ENCODE results near the gene FAM236A. TPM values are rescaled to one million over a fixed set of nuclear protein-coding genes. Genes with fewer than 3 reads are reported as not detected.
"Not testable (repeated sequence)": the region's sequence is repeated elsewhere in the genome, so short reads cannot be mapped to it uniquely, and the experiment has no call there.

The FAM236A gene
- polyA plus RNA-seq (ENCODE audit: insufficient read length in 4 of 4), result under 1 TPM in 1 of 4 donors, not detected in 3; 0.47 TPM

- DNase-seq (ENCODE audit: low read depth in 4 of 4, low spot score in 2 of 4), result not testable (repeated sequence)
Measured at GRCh38 chrX:72937906-72938305, at the start of gene FAM236A. Gene FAM236A, plus strand, starts transcription at chrX:72938206. Its CDS starts 57 bp downstream, at chrX:72938263.

GRCh38 chrX:72889740-72890139 is 48.3 kb upstream of the FAM236A start:
- not testable (repeated sequence) for DNase-seq (ENCODE audit: low read depth in 4 of 4, low spot score in 2 of 4)

- DNase-seq (ENCODE audit: low read depth in 4 of 4, low spot score in 2 of 4), result not testable (repeated sequence)
Measured at GRCh38 chrX:72912315-72912714, 25.7 kb upstream of the FAM236A start, which contains the start of gene FAM236C. Gene FAM236C, plus strand, starts transcription at chrX:72912615. Its CDS starts 100 bp downstream, at chrX:72912715.

- not testable (repeated sequence) for DNase-seq (ENCODE audit: low read depth in 4 of 4, low spot score in 2 of 4)
Measured at GRCh38 chrX:72916096-72916495, 21.9 kb upstream of the FAM236A start.

- not testable (repeated sequence) for DNase-seq (ENCODE audit: low read depth in 4 of 4, low spot score in 2 of 4)
Measured at GRCh38 chrX:72932283-72932682, 5.7 kb upstream of the FAM236A start.

- not testable (repeated sequence) for DNase-seq (ENCODE audit: low read depth in 4 of 4, low spot score in 2 of 4)
Measured at GRCh38 chrX:72936455-72936854, 1.6 kb upstream of the FAM236A start.

- DNase-seq (ENCODE audit: low read depth in 4 of 4, low spot score in 2 of 4), result not testable (repeated sequence)
Measured at GRCh38 chrX:72936882-72937455, 1.0 kb upstream of the FAM236A start.

GRCh38 chrX:72942272-72942671 is 4.3 kb downstream of the FAM236A start:
- DNase-seq (ENCODE audit: low read depth in 4 of 4, low spot score in 2 of 4), result not testable (repeated sequence)

- DNase-seq (ENCODE audit: low read depth in 4 of 4, low spot score in 2 of 4), result not testable (repeated sequence)
Measured at GRCh38 chrX:72943035-72943818, 5.2 kb downstream of the FAM236A start.

- DNase-seq (ENCODE audit: low read depth in 4 of 4, low spot score in 2 of 4), result not testable (repeated sequence)
Measured at GRCh38 chrX:72943819-72944169, 5.8 kb downstream of the FAM236A start, which contains the start of gene DMRTC1. Gene DMRTC1, minus strand, starts transcription at chrX:72943837. Its CDS starts 68,143 bp downstream, at chrX:72875694.

GRCh38 chrX:72959971-72960370 is 22.0 kb downstream of the FAM236A start:
- DNase-seq (ENCODE audit: low read depth in 4 of 4, low spot score in 2 of 4), result not testable (repeated sequence)

- not testable (repeated sequence) for DNase-seq (ENCODE audit: low read depth in 4 of 4, low spot score in 2 of 4)
Measured at GRCh38 chrX:72971859-72972258, 33.9 kb downstream of the FAM236A start.

GRCh38 chrX:72974885-72975284 is 36.9 kb downstream of the FAM236A start:
- DNase-seq (ENCODE audit: low read depth in 4 of 4, low spot score in 2 of 4), result not testable (repeated sequence)

- DNase-seq (ENCODE audit: low read depth in 4 of 4, low spot score in 2 of 4), result not testable (repeated sequence)
Measured at GRCh38 chrX:72980894-72981469, 43.0 kb downstream of the FAM236A start.

Other genes starting within 250 kb of the FAM236A start
- gene PHKA1, start 223.9 kb upstream of the FAM236A start, polyA plus RNA-seq (ENCODE audit: insufficient read length in 4 of 4), result 1 to 10 TPM; 4.8 to 6.0 (median 5.5) TPM
- gene DMRTC1B, start 161.3 kb upstream of the FAM236A start, polyA plus RNA-seq (ENCODE audit: insufficient read length in 4 of 4), result 1 to 10 TPM; 3.3 to 5.3 (median 3.7) TPM
- gene FAM236B, start 155.5 kb upstream of the FAM236A start, polyA plus RNA-seq (ENCODE audit: insufficient read length in 4 of 4), result under 1 TPM in 1 of 4 donors, not detected in 3; 0.56 TPM
- not detected for gene FAM236D, start 130.0 kb upstream of the FAM236A start, polyA plus RNA-seq (ENCODE audit: insufficient read length in 4 of 4)
- gene FAM236C, start 25.6 kb upstream of the FAM236A start, polyA plus RNA-seq (ENCODE audit: insufficient read length in 4 of 4), result not detected
- gene DMRTC1, start 5.6 kb downstream of the FAM236A start, polyA plus RNA-seq (ENCODE audit: insufficient read length in 4 of 4), result under 1 TPM; 0.30 to 0.96 (median 0.52) TPM
- gene PABPC1L2B, start 64.7 kb downstream of the FAM236A start, polyA plus RNA-seq (ENCODE audit: insufficient read length in 4 of 4), result under 1 TPM in 1 of 4 donors, not detected in 3; 0.13 TPM
- not detected for gene PABPC1L2A, start 141.3 kb downstream of the FAM236A start, polyA plus RNA-seq (ENCODE audit: insufficient read length in 4 of 4)

Measured in left renal cortex interstitium (tissue), 4 donors.